OCI-LY7 (cell line): ENCODE measurements around the gene NDST4.

Source experiments
- CTCF ChIP-seq: fragments of 200-600 bp; sonication (generic); conservative IDR thresholded peaks from 2 replicates; pipeline ENCODE4 v1.5.1; 2014; ENCODE audit warnings: mild to moderate bottlenecking, antibody characterized with exemption, low read length, moderate library complexity, mixed read lengths
- EZH2phosphoT487 ChIP-seq: fragments of 200-600 bp; sonication (generic); IDR thresholded peaks from 2 replicates; pipeline ENCODE4 v1.6.1; 2018; ENCODE audit warnings: low read depth, borderline replicate concordance, mild to moderate bottlenecking, mixed run types, antibody characterized with exemption, low read length, moderate library complexity, mixed read lengths

GRCh38 chr4:114874321-114874720 lies 239.1 kb downstream of the NDST4 start:
- TF ChIP-seq CTCF (no peak), EZH2phosphoT487 (no peak)
